ENCODE results near the gene COL6A1. TPM values are rescaled to one million over a fixed set of nuclear protein-coding genes. Genes with fewer than 3 reads are reported as not detected.

The COL6A1 gene
- polyA plus RNA-seq, 3 donors from 2014 or later, result 0.17 to 0.18 TPM; not detected in 1

GRCh38 chr21:46009951-46010705, 28.6 kb downstream of the COL6A1 start:
- peaks cover 0 to 4% (median 0%) of the 10 kb centered on the region in 6 donors for H3K9me3 Mint-ChIP-seq
- H3K27me3 Mint-ChIP-seq (ENCODE audit: low read depth in 3 of 3), result peaks cover 1 to 4% (median 3%) of the 10 kb centered on the region in 3 donors
- DNase-seq, result no peak
- H3K36me3 Mint-ChIP-seq, result no peaks in the 10 kb centered on the region
- H3K4me1 Mint-ChIP-seq, result no peaks in the 10 kb centered on the region
- no peak overlapping the region for H3K27ac Mint-ChIP-seq
- H3K4me3 Mint-ChIP-seq, result no peak overlapping the region

- Mint-ChIP-seq H3K4me1 (no peaks in the 10 kb centered on the region), H3K4me3 (no peak overlapping the region), H3K9me3 (peaks cover 0 to 4% (median 0%) of the 10 kb centered on the region in 6 donors), H3K36me3 (no peaks in the 10 kb centered on the region), H3K27ac (no peak overlapping the region), H3K27me3 (ENCODE audit: low read depth in 3 of 3) (peaks cover 3 to 9% (median 6%) of the 10 kb centered on the region in 3 donors)
- DNase-seq, result no peak
These were observed 29.8 kb downstream of the COL6A1 start for GRCh38 chr21:46011267-46011967.

GRCh38 chr21:46012154-46012553, 30.6 kb downstream of the COL6A1 start:
- Mint-ChIP-seq H3K4me1 (no peaks in the 10 kb centered on the region), H3K4me3 (no peak overlapping the region), H3K27me3 (ENCODE audit: low read depth in 3 of 3) (peaks cover 3 to 14% (median 6%) of the 10 kb centered on the region in 3 donors), H3K9me3 (peaks cover 0 to 4% (median 0%) of the 10 kb centered on the region in 6 donors), H3K36me3 (no peaks in the 10 kb centered on the region), H3K27ac (no peak overlapping the region)
- no peak for DNase-seq

GRCh38 chr21:46014828-46015227, 33.3 kb downstream of the COL6A1 start:
- DNase-seq, result no peak
- no peak overlapping the region for H3K27ac Mint-ChIP-seq
- peaks cover 0 to 1% of the 10 kb centered on the region in 2 donors for H3K4me1 Mint-ChIP-seq
- peaks cover 0 to 4% (median 0%) of the 10 kb centered on the region in 6 donors for H3K9me3 Mint-ChIP-seq
- H3K27me3 Mint-ChIP-seq (ENCODE audit: low read depth in 3 of 3), result peaks cover 6 to 19% (median 8%) of the 10 kb centered on the region in 3 donors
- no peak overlapping the region for H3K4me3 Mint-ChIP-seq
- no peaks in the 10 kb centered on the region for H3K36me3 Mint-ChIP-seq

GRCh38 chr21:46017148-46017547, 35.6 kb downstream of the COL6A1 start:
- H3K27ac Mint-ChIP-seq, result peak overlapping the region in 1 of 6 donors; percentile 15
- no peak overlapping the region for H3K4me3 Mint-ChIP-seq
- H3K27me3 Mint-ChIP-seq (ENCODE audit: low read depth in 3 of 3), result peaks cover 6 to 30% (median 10%) of the 10 kb centered on the region in 3 donors
- peaks cover 0 to 1% of the 10 kb centered on the region in 2 donors for H3K4me1 Mint-ChIP-seq
- H3K36me3 Mint-ChIP-seq, result no peaks in the 10 kb centered on the region
- H3K9me3 Mint-ChIP-seq, result peaks cover 0 to 2% (median 0%) of the 10 kb centered on the region in 6 donors
- DNase-seq, result no peak

GRCh38 chr21:46017695-46018094, 36.1 kb downstream of the COL6A1 start:
- peaks cover 6 to 30% (median 10%) of the 10 kb centered on the region in 3 donors for H3K27me3 Mint-ChIP-seq (ENCODE audit: low read depth in 3 of 3)
- H3K4me1 Mint-ChIP-seq, result peaks cover 0 to 1% of the 10 kb centered on the region in 2 donors
- no peak overlapping the region for H3K4me3 Mint-ChIP-seq
- peak overlapping the region in 1 of 6 donors; percentile 41 for H3K27ac Mint-ChIP-seq
- no peak for DNase-seq
- no peaks in the 10 kb centered on the region for H3K36me3 Mint-ChIP-seq
- H3K9me3 Mint-ChIP-seq, result peaks cover 0 to 2% (median 0%) of the 10 kb centered on the region in 6 donors

- H3K27me3 Mint-ChIP-seq (ENCODE audit: low read depth in 3 of 3), result peaks cover 6 to 30% (median 10%) of the 10 kb centered on the region in 3 donors
- H3K9me3 Mint-ChIP-seq, result no peaks in the 10 kb centered on the region
- no peak overlapping the region for H3K4me3 Mint-ChIP-seq
- no peak overlapping the region for H3K27ac Mint-ChIP-seq
- peaks cover 0 to 1% of the 10 kb centered on the region in 2 donors for H3K4me1 Mint-ChIP-seq
- no peak for DNase-seq
- H3K36me3 Mint-ChIP-seq, result no peaks in the 10 kb centered on the region
These were observed 37.0 kb downstream of the COL6A1 start for GRCh38 chr21:46018615-46019014.

GRCh38 chr21:46020581-46020980, 39.0 kb downstream of the COL6A1 start:
- Mint-ChIP-seq H3K4me3 (no peak overlapping the region), H3K27ac (no peak overlapping the region), H3K27me3 (ENCODE audit: low read depth in 3 of 3) (peaks cover 1 to 31% (median 9%) of the 10 kb centered on the region in 3 donors), H3K4me1 (peaks cover 0 to 1% of the 10 kb centered on the region in 2 donors), H3K9me3 (no peaks in the 10 kb centered on the region), H3K36me3 (no peaks in the 10 kb centered on the region)
- no peak for DNase-seq

- Mint-ChIP-seq H3K4me3 (no peak overlapping the region), H3K9me3 (no peaks in the 10 kb centered on the region), H3K27me3 (ENCODE audit: low read depth in 3 of 3) (peaks cover 0 to 26% (median 7%) of the 10 kb centered on the region in 3 donors), H3K27ac (no peak overlapping the region), H3K4me1 (peaks cover 0 to 1% of the 10 kb centered on the region in 2 donors), H3K36me3 (no peaks in the 10 kb centered on the region)
- DNase-seq, result no peak
These were observed 39.8 kb downstream of the COL6A1 start for GRCh38 chr21:46021398-46021797.

GRCh38 chr21:46021978-46022544, 40.5 kb downstream of the COL6A1 start:
- Mint-ChIP-seq H3K27me3 (ENCODE audit: low read depth in 3 of 3) (peaks cover 3 to 23% (median 7%) of the 10 kb centered on the region in 3 donors), H3K27ac (no peak overlapping the region), H3K36me3 (no peaks in the 10 kb centered on the region), H3K9me3 (no peaks in the 10 kb centered on the region), H3K4me3 (no peak overlapping the region), H3K4me1 (peaks cover 0 to 1% of the 10 kb centered on the region in 2 donors)
- DNase-seq, result no peak

- no peak overlapping the region for H3K4me3 Mint-ChIP-seq
- no peaks in the 10 kb centered on the region for H3K9me3 Mint-ChIP-seq
- H3K36me3 Mint-ChIP-seq, result no peaks in the 10 kb centered on the region
- DNase-seq, result no peak
- H3K27ac Mint-ChIP-seq, result no peak overlapping the region
- peaks cover 0 to 1% of the 10 kb centered on the region in 2 donors for H3K4me1 Mint-ChIP-seq
- peaks cover 3 to 17% (median 5%) of the 10 kb centered on the region in 3 donors for H3K27me3 Mint-ChIP-seq (ENCODE audit: low read depth in 3 of 3)
These were observed 41.3 kb downstream of the COL6A1 start for GRCh38 chr21:46022551-46023525.

GRCh38 chr21:46023555-46023954, 42.0 kb downstream of the COL6A1 start:
- H3K9me3 Mint-ChIP-seq, result no peaks in the 10 kb centered on the region
- peaks cover 5 to 13% (median 9%) of the 10 kb centered on the region in 3 donors for H3K27me3 Mint-ChIP-seq (ENCODE audit: low read depth in 3 of 3)
- H3K4me1 Mint-ChIP-seq, result peaks cover 0 to 1% of the 10 kb centered on the region in 2 donors
- no peak overlapping the region for H3K4me3 Mint-ChIP-seq
- no peak overlapping the region for H3K27ac Mint-ChIP-seq
- DNase-seq, result no peak
- no peaks in the 10 kb centered on the region for H3K36me3 Mint-ChIP-seq

- H3K4me3 Mint-ChIP-seq, result no peak overlapping the region
- H3K36me3 Mint-ChIP-seq, result no peaks in the 10 kb centered on the region
- H3K9me3 Mint-ChIP-seq, result peaks cover 0 to 3% (median 1%) of the 10 kb centered on the region in 6 donors
- no peaks in the 10 kb centered on the region for H3K4me1 Mint-ChIP-seq
- DNase-seq, result no peak
- H3K27me3 Mint-ChIP-seq (ENCODE audit: low read depth in 3 of 3), result peaks cover 5 to 13% (median 10%) of the 10 kb centered on the region in 3 donors
- no peak overlapping the region for H3K27ac Mint-ChIP-seq
These were observed 42.6 kb downstream of the COL6A1 start for GRCh38 chr21:46024141-46024540.

All from immature natural killer cell (primary cell).